ENCODE measurements around the gene MAP6. TPM values are rescaled to one million over a fixed set of nuclear protein-coding genes. Genes with fewer than 3 reads are reported as not detected.

The MAP6 gene
- total RNA-seq, 4 donors from 2014 or later: 0.35 to 5.0 (median 0.75) TPM

- no peak overlapping the region for H3K4me3 ChIP-seq
- TF ChIP-seq CTCF (IDR thresholded peaks at IDR 0.05): no peak
- TF ChIP-seq POLR2A (IDR thresholded peaks at IDR 0.05): no peak
- no peaks in the 10 kb centered on the region for H3K27me3 ChIP-seq
- no peaks in the 10 kb centered on the region for H3K36me3 ChIP-seq
- H3K27ac ChIP-seq: no peak overlapping the region
- no peak for DNase-seq
- H3K9me3 ChIP-seq: no peaks in the 10 kb centered on the region
- no peaks in the 10 kb centered on the region for H3K4me1 ChIP-seq
Measured at GRCh38 chr11:75538150-75538942, 130.5 kb downstream of the MAP6 start.

- TF ChIP-seq POLR2A (IDR thresholded peaks at IDR 0.05) (no peak), CTCF (IDR thresholded peaks at IDR 0.05) (no peak)
- Histone ChIP-seq H3K4me1 (no peaks in the 10 kb centered on the region), H3K9me3 (no peaks in the 10 kb centered on the region), H3K27ac (no peak overlapping the region), H3K4me3 (no peak overlapping the region), H3K27me3 (no peaks in the 10 kb centered on the region), H3K36me3 (no peaks in the 10 kb centered on the region)
- no peak for DNase-seq
Measured at GRCh38 chr11:75537740-75538139, 131.1 kb downstream of the MAP6 start.

Small RNA genes within 50 kb of the gene (small RNA-seq; reads per million reads assigned to genes)
- gene AP001922.4: 0 reads per million in 2 donors

Other genes with a start within 250 kb of the MAP6 start
- gene KLHL35, start 235.8 kb downstream of the MAP6 start, total RNA-seq: 1 to 10 TPM in 1 of 4 donors, not detected in 3; 1.6 TPM
- 10 to 100 TPM in 3 of 4 donors, 1 to 10 TPM in 1; 2.5 to 48.9 (median 22.2) TPM for gene GDPD5, start 143.1 kb downstream of the MAP6 start, total RNA-seq
- 10 to 100 TPM; 35.4 to 50.9 (median 43.4) TPM for gene SERPINH1, start 106.8 kb downstream of the MAP6 start, total RNA-seq
- 100 to 1,000 TPM in 3 of 4 donors, 10 to 100 TPM in 1; 30.5 to 598 (median 448) TPM for gene MOGAT2, start 48.8 kb upstream of the MAP6 start, total RNA-seq
- gene DGAT2, start 99.7 kb upstream of the MAP6 start, total RNA-seq: 1 to 10 TPM; 2.4 to 7.7 (median 4.5) TPM
- 10 to 100 TPM; 13.8 to 64.4 (median 22.1) TPM for gene UVRAG, start 146.2 kb upstream of the MAP6 start, total RNA-seq

Data from Peyer's patch (tissue), 4 donors.